ENCODE data around the gene C1QL4.
"Not testable (repeated sequence)": the region's sequence is repeated elsewhere in the genome, so short reads cannot be mapped to it uniquely, and the experiment has no call there.

Gene C1QL4

DNA sequence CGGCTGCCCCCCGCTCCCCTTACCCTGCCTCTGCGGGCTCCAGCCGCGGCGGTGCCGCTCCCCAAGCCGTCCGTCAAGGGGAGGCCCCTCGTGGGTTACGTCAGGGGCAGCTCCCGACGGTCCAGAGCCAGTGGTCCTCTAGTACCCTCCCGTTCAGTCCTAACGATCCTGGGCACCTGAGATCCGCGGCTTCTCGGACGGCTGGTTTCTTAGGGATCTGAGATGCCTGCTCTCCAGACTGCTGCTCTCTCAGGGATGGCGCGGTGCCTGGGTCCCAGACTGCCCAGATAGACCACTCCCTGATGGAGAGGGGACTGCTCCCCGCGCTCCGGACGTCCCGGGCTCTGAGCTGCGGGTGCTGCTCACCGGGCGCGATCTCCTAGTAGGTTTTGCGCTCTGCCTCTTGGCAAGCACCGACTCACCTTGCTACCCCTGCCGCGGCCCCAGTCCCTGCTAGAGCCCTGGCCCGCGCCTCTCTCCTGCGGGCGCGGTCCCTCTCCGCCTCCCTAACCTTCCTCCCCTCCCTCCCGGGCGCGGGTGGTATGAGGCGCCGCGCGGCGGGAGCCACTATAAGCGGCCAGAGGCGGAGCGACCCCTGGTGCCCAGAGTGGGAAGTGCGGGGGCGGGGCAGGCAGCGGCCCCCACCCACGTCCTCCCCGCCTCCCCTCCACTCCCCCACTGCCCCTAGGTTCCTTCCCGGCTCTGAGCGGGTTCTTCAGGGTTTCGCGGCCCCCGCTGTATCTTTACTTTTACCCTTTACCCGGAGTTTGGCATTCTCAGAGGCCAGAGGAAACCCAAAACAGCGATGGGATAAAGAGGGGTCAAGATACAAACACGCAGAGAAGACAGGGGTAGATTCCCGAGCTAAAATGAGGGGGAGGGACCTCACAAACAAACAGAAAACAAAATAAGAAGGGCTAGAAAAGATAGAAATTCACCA lies at the start of gene C1QL4:
C1QL4 (minus strand) TSS at position 544 of the 940 bp plus-strand sequence. CDS start 711 bp downstream, outside the sequence.
- DNase-seq: peak; percentile 84 to 85

- DNase-seq: not testable (repeated sequence)
These were observed 43.2 kb upstream of the C1QL4 start for GRCh38 chr12:49380184-49380583.

DNA sequence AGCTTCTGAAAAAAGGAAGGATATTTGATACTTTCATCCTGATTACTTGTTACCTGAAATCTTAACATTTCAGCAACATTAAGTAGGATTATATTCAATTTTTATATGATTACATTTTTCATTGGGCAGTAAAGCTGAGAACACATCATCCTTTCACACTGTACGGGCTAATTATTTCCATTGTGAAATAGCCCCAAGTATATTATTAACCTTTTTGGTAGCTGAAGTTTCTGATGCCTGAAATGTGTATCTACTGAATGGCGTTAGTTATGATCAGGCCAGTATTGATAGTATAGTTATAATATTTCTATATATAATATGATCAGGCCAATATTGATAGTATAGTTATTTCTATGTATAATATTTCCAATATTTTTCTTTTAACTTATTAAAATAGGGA lies 40.4 kb upstream of the C1QL4 start:
- no peak for DNase-seq

DNA sequence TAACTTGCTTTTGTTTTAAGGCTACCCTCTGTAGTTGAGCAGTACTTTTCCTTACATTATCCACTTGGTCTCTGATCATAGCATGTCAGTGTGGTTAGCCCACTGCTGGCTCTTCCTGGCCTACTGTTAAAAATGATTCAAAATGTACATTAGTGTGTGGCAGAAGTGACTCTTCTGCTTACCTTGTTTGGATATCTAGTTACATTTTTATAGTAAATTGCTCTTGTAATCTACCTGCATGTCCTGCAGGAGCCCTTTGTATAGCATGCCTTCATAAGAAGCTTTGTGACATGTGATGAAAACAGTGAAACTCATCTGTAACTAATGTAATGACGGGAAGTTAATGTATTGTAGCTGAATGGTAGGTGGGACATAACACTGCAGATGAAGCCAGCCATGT lies 38.4 kb upstream of the C1QL4 start:
- DNase-seq: no peak

GRCh38 chr12:49370539-49370938 lies 33.6 kb upstream of the C1QL4 start:
- no peak for DNase-seq

GRCh38 chr12:49369411-49370145 lies 32.6 kb upstream of the C1QL4 start:
- peak; percentile 32 to 52 for DNase-seq

DNA sequence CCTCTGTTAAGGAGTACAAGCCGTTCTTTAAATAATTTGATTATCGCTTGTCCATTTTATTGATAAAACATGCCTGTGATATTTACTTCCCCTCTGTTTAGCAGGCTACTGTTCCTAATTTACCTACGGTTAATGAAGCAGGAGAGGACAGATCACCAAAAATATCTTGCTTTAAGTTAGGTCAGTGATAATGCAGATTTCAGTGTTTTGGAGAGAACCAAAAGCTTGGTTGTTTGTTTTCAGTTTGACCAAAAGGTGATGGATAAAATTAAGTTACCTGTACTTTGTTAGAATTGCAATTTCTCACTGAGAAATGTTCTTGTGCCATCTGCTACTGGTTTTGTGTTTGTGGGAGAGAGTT lies 31.2 kb upstream of the C1QL4 start:
- no peak for DNase-seq

- peak in 1 of 2 experiments; percentile 43 for DNase-seq
These were observed 30.6 kb upstream of the C1QL4 start, which contains the start of gene SPATS2 for GRCh38 chr12:49367381-49368239. Gene SPATS2, plus strand, starts transcription at chr12:49367462. Its CDS starts 93,551 bp downstream, at chr12:49461013.

DNA sequence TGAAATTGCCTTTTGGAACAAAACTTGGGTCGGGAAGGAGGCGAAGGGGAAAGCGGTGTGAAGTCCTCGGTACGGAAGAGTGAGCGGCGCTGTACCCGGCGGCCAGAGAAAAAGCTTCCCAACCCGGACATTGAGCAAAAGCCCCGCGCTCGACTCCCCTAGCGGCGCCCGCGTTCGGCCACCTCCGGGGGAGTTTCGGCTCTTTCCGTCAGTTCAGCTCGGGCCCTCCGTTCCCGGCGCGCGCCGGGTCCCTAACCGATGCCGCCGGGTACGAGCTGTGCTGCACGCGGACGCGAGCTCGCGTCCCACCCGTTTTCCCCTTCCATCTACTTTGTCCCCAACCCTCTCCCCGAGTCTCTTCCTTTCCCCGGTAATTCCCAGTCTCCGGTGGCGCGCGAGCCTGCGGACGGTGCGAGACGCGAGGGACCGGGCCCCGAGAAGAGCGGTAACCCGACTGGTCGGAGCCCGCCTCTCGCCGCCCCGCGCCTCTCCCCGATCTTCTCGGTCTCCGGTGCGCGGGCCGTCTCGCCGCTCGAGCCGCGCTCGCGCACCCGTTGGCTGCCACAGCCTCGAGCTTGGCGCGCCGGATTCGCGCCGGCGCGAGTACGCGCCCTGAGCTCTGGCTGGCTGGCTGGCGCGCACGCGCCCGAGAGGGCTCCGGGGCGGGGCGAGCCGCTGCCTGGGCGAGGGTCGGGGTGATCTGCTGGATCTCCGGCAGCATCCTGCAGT lies 29.8 kb upstream of the C1QL4 start:
- DNase-seq: peak; percentile 94 to 96

DNA sequence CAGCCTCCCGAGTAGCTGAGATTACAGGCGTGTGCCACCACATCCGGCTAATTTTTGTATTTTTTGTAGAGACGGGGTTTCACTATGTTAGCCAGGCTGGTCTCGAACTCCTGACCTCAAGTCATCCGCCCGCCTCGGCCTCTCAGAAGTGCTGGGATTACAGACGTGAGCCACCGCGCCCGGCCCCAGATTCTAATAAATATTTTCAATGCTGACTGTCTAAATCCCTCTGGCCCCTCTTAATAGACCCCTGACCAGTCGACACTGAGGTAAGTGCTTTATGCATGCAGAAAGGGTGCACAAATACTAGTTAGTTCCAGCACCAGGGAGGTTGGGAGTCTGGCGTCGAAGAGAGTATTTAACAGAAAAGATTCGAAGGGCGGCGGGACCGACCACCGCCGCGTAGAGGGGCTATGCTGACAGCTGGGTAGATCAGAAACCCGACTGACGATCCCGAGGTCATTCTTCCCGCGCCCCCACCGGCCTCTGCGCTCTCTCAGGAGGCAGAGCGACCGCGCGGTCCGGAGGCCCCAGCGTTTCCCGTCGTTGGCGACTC lies 29.2 kb upstream of the C1QL4 start:
- peak in 1 of 2 experiments; percentile 64 for DNase-seq

- no peak for DNase-seq
These were observed 28.6 kb upstream of the C1QL4 start for GRCh38 chr12:49365542-49365941.

- DNase-seq: no peak
These were observed 28.0 kb upstream of the C1QL4 start for GRCh38 chr12:49364989-49365388.

- DNase-seq: no peak
These were observed 25.1 kb upstream of the C1QL4 start for GRCh38 chr12:49362077-49362476.

DNA sequence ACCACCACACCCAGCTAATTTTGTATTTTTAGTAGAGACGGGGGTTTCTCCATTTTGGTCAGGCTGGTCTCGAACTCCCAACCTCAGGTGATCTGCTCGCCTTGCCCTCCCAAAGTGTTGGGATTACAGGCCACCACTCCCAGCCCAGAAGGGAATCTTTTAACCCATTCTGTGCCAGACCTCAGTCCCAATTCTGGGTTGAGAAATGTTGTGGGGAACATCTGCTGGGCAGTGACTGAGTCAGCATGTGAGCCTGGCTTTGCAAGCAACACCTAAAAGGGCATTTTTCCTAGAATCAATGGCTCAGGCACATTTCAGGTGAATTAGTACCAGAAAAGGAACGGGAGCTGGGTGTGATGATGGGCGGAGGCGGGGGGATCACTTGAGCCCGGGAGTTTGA lies 22.7 kb upstream of the C1QL4 start:
- no peak for DNase-seq

DNA sequence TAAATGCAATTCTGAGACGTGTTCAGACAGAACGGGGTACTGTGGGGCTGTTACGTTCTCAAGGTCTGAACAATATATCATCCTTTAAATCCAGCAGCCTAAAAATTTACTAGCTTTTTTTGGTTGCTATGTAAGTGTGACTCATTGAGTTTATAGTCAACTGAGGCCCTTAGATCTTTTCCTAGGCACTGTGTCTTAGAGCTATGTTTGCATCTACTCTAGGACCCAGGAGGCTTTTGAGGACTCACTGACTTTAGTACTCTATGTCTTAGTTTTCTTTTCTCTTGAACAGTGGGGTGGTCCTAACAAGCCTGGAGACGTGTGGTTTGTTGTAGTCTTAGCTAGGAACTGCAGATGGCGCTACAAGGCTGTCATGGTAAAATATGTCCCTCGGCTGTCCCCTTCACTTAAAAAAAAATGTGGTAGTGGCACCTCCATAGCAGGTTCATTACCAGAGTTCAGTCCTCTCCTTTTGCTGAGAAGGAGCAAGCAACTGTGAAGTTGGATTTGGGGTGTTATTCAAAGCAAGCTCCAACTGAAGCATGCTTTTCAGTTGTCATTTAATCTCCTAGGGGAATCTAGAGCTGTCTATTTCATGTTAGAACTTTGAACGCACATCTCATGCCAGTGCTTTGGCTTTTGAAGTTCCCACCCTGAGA lies 21.6 kb upstream of the C1QL4 start:
- peak; percentile 27 to 52 for DNase-seq

DNA sequence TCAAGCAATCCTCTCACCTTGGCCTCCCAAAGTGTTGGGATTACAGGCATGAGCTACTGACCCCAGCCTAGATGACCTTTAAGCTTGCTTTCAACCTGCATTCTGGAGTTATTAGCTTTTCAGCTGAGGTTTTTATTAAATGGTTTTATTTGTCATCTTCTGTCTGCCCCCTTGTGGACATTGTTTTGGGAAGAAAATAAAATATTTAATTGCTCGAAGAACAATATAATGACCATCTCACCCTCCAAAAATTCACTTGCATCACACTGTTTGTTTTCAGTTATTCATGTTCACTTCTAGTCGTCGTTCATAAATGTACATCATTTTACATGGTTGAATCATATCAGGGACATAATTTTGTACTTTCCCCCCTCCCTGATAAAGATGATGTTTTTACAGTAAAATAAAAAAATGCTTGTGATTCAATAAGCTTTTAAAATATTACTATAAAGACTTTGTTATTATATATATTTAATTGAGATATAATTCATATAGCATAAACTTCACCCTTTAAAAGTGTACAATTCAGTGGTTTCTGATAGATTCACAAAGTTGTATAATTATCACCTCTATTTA lies 20.2 kb upstream of the C1QL4 start:
- DNase-seq: no peak

DNA sequence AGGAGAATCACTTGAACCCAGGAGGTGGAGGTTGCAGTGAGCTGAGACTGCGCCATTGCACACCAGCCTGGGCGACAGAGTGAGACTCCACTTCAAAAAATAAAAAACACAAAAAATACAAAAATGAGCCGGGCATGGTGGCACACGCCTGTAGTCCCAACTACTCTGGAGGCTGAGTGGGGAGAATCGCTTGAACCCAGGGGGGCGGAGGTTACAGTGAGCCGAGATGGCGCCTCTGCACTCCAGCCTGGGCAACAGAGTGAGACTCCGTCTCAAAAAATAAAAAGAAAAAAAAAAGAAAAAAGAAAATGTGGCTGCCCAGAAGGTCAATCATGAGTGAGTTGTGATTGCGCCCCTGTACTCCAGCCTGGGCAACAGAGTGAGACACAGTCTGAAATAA lies 18.9 kb upstream of the C1QL4 start:
- DNase-seq: no peak

- no peak for DNase-seq
These were observed 15.4 kb upstream of the C1QL4 start for GRCh38 chr12:49352351-49352750.

DNA sequence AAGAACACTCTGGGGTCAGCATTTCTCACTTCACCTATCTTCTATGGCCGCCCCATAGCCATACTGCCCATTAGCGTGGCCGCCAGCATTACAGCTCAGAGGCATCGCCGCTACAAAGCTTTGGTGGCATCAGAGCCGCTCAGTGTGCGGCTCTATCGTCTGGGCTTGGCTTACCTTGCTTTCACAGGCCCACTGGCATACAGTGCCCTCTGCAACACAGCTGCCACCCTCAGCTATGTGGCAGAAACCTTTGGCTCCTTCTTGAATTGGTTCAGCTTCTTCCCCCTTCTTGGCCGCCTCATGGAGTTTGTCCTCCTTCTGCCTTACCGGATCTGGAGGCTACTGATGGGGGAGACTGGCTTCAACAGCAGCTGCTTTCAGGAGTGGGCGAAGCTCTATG lies 12.3 kb upstream of the C1QL4 start:
- DNase-seq: no peak

- no peak for DNase-seq
These were observed 11.8 kb upstream of the C1QL4 start for GRCh38 chr12:49348781-49349180.

Data from NCI-H187 (cell line).